Stomach (tissue), 4 donors: Measurements from ENCODE around the gene NOTCH3.

Source experiments
- POLR2A ChIP-seq, 4 donors: fragments of 450-650 bp; IDR thresholded peaks; one replicate each; pipeline ENCODE4 v1.6.1; 2016; ENCODE audit warnings: antibody characterized with exemption in 4 of 4, control low read depth in 2 of 4, mild to moderate bottlenecking in 1 of 4, moderate library complexity in 1 of 4
- POLR2AphosphoS5 ChIP-seq, 3 donors: sonication (generic); formaldehyde crosslinking; IDR thresholded peaks; one replicate each; pipeline ENCODE4 v1.6.1; 2016; ENCODE audit warnings: antibody characterized with exemption in 3 of 3
- TF ChIP-seq, protein P1 (sequence below), 7 experiments: fragments of 450-650 bp in 4 of 7; fragments of 200-600 bp in 3 of 7; sonication (generic) in 3 of 7; IDR thresholded peaks; one replicate each; pipeline ENCODE4 v1.5.1; 2016 to 2019; ENCODE audit warnings: antibody characterized with exemption in 7 of 7, control low read depth in 2 of 7, mild to moderate bottlenecking in 1 of 7

DNA sequence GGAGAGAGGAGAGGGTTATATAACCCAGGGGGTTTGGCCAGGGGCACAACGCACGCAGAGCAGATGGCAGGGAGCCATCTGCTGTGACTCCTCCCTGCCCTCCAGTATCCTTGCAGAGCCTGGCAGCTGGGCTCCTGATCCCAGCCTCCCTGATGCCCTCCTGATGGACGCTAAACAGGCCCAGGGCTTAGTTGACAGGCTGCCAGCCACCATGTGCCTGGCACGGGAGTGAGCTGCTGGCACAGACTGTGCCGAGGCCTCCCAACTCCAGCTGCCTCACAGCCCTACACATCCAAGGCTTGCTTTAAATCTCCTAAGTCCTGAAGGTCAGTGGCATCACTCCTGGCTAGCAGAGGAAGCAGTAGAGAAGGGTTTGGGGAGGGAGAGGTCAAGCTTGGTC lies 76.9 kb downstream of the NOTCH3 start:
- TF ChIP-seq POLR2AphosphoS5 (IDR thresholded peaks at IDR 0.05), result peak; percentile 69 to 91 (median 70)
- TF ChIP-seq POLR2A (IDR thresholded peaks at IDR 0.05), result no peak
- TF ChIP-seq, protein P1, sequence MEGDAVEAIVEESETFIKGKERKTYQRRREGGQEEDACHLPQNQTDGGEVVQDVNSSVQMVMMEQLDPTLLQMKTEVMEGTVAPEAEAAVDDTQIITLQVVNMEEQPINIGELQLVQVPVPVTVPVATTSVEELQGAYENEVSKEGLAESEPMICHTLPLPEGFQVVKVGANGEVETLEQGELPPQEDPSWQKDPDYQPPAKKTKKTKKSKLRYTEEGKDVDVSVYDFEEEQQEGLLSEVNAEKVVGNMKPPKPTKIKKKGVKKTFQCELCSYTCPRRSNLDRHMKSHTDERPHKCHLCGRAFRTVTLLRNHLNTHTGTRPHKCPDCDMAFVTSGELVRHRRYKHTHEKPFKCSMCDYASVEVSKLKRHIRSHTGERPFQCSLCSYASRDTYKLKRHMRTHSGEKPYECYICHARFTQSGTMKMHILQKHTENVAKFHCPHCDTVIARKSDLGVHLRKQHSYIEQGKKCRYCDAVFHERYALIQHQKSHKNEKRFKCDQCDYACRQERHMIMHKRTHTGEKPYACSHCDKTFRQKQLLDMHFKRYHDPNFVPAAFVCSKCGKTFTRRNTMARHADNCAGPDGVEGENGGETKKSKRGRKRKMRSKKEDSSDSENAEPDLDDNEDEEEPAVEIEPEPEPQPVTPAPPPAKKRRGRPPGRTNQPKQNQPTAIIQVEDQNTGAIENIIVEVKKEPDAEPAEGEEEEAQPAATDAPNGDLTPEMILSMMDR (IDR thresholded peaks at IDR 0.05), result no peak
